KOPT-K1 (cell line): ENCODE results near the gene ATP2B2.

Experiments used
- H3K27ac ChIP-seq: fragments of 200-600 bp; sonication (generic); 2 replicates; pipeline ENCODE4 v1.5.1; 2016; ENCODE audit warnings: antibody characterized with exemption, mild to moderate bottlenecking, low read depth, low read length; ENCODE audit not compliant: poor library complexity, severe bottlenecking
- H3K36me3 ChIP-seq: fragments of 200-600 bp; sonication (generic); 2 replicates; pipeline ENCODE4 v1.5.1; 2017; ENCODE audit warnings: antibody characterized with exemption, mild to moderate bottlenecking, low read length, moderate library complexity; ENCODE audit not compliant: insufficient read depth
- H3K9me3 ChIP-seq: fragments of 200-600 bp; sonication (generic); 2 replicates; pipeline ENCODE4 v1.5.1; 2017; ENCODE audit warnings: antibody characterized with exemption, low read length, mild to moderate bottlenecking; ENCODE audit not compliant: insufficient read depth, poor library complexity, severe bottlenecking

ATP2B2 gene

DNA sequence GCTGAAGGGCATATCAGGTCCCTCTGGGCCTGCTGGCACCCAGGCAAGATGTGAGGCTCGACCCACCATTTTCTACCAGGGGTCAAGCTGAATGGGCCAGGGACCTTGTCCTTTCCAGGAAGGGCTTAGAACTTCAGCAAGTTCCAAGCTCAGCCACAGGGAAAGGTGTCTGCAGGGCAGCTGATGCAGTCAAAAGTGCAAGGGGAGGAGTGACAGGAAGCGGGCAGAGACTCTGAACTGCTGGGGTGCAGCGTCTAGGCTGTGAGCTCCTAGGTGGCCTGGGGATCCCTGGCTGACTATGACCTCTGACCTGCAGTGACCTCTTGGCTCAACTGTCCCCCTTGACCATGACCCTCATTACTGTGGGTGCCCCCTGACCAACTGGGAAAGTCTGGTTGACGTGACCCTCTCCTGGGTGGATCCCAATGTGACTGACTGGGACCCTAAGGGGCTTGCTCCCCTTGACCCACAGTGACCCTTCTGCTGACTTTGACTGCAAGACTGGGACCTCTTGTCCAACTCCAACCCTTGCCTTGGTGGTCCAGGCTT, 170.1 kb downstream of the ATP2B2 start:
- no peaks in the 10 kb centered on the region for H3K36me3 ChIP-seq
- H3K9me3 ChIP-seq, result no peaks in the 10 kb centered on the region
- no peak overlapping the region for H3K27ac ChIP-seq

DNA sequence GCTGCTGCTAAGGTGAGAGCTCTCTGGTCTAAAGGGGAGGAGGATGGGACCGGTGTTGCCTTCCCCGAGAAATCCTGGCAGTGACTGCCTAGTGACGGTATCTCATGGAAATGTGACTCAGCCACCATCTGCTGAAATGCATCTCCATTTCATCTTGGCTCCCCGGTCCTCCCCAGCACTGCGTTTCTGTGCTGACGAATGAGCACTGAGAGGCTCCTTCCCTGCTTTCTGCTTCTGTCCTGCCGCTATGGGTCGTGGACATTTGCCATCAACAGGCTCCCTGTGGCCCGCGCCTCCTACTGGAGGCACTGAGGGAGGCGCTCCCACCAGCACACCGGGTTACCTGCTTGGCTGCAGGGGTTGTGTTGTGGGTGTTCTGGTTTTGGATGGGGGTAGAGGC, 170.9 kb downstream of the ATP2B2 start:
- no peaks in the 10 kb centered on the region for H3K9me3 ChIP-seq
- H3K27ac ChIP-seq, result no peak overlapping the region
- no peaks in the 10 kb centered on the region for H3K36me3 ChIP-seq

- Histone ChIP-seq H3K36me3 (no peaks in the 10 kb centered on the region), H3K9me3 (no peaks in the 10 kb centered on the region), H3K27ac (no peak overlapping the region)
Measured at GRCh38 chr3:10334042-10334441, 171.3 kb downstream of the ATP2B2 start.

- peak overlapping the region; percentile 4 for H3K27ac ChIP-seq
- H3K9me3 ChIP-seq, result no peaks in the 10 kb centered on the region
- no peaks in the 10 kb centered on the region for H3K36me3 ChIP-seq
Measured at GRCh38 chr3:10333349-10333650, 172.1 kb downstream of the ATP2B2 start.

DNA sequence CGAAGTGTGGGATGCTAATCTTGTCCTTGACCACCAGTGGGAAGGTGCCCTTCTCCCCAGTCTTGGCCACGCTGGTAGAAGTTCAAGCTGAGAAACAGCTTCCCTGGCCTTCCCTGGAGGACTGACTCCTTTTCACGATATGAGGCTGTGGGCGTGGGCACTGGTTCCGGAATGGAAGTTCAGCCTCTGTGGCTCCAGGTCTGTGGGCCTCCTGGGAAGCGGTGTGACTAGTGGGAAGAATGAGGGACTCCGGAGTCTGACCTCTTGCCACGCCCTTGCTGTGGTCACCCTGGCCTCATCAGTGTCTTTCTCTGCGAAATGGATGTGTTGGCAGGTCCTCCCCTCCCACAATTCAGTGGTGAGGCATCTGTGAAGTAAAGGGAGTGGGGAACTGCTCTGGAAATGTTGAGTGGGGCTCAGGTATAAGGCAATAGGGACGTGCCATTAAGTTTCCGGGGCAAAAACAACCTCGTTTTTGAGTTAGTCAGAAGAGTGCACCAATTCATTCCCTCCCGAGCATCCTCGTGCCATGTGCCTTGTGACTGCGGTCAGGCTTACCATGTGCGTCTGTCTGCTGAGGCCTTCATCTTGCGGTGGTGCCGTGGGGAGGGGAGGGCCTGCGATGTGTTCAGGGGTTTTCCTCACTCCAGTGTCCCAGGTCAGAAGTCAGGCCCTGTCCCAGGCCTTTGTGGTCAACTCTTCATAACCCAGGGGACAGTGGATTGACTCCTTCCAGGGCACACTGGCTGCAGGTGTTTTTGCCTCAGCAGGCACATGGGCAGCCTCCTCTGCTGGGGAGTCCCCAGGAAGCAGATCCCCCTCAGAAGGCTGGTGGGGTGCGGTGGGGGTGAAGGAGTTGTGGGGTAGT, 172.7 kb downstream of the ATP2B2 start:
- H3K36me3 ChIP-seq, result no peaks in the 10 kb centered on the region
- peak overlapping the region; percentile 4 for H3K27ac ChIP-seq

GRCh38 chr3:10331320-10331719, 174.1 kb downstream of the ATP2B2 start:
- H3K27ac ChIP-seq, result no peak overlapping the region
- no peaks in the 10 kb centered on the region for H3K36me3 ChIP-seq
- H3K9me3 ChIP-seq, result no peaks in the 10 kb centered on the region

More for the DNA sequence above, 172.7 kb downstream of the ATP2B2 start:
- no peaks in the 10 kb centered on the region for H3K9me3 ChIP-seq

DNA sequence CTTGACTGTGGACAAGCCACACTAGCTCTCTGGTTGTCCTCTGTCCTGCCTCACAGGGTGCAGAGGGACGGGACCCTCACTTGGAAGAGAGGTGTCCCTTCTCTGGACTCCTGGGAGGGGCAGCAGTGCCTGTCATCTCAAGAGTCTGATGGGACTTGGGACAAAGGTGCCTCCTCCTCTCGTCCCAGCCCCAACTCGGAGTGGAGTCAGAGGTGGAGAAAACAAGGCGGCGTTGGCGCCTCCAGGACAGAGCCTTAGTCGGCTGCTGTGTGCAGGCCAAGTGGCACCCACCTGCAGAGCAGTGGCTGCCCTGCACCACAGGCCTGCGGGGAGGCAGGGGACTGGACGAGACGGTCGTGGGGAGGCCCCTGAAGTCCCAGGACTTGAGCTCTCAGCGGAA, 175.1 kb downstream of the ATP2B2 start:
- no peaks in the 10 kb centered on the region for H3K9me3 ChIP-seq
- H3K27ac ChIP-seq, result no peak overlapping the region
- no peaks in the 10 kb centered on the region for H3K36me3 ChIP-seq

GRCh38 chr3:10329495-10330015, 175.8 kb downstream of the ATP2B2 start:
- Histone ChIP-seq H3K9me3 (no peaks in the 10 kb centered on the region), H3K27ac (no peak overlapping the region), H3K36me3 (no peaks in the 10 kb centered on the region)

DNA sequence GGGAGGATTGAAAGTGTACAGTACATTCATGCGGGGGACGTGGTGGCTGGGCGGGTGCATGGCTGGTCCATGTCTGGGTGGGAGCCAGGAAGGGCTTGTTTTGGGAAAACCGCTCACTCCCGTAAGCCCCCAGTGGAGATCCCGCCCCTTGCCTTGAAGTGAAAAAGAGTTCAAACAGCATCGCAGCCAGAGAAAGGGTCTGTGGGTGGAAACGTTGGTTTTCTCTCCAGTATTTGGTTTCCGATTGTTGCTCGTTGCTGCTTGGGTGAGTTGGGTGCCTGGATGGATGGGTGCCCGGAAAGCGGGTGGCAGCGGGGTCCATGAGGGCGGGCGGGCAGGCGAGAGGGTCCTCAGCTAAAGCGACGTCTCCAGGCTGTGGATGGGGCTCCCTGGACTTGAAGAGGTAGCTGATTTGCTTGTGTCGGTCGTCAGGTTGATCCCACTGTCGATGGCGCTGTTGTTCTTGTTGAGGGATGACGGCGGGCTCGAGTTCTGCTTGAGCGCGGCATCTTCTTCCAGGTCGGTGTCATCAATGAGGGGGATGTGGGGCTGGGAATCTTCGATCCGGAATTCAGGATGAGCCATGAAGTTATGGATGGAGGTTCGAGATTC, 176.8 kb downstream of the ATP2B2 start:
- no peaks in the 10 kb centered on the region for H3K36me3 ChIP-seq
- no peaks in the 10 kb centered on the region for H3K9me3 ChIP-seq
- no peak overlapping the region for H3K27ac ChIP-seq

DNA sequence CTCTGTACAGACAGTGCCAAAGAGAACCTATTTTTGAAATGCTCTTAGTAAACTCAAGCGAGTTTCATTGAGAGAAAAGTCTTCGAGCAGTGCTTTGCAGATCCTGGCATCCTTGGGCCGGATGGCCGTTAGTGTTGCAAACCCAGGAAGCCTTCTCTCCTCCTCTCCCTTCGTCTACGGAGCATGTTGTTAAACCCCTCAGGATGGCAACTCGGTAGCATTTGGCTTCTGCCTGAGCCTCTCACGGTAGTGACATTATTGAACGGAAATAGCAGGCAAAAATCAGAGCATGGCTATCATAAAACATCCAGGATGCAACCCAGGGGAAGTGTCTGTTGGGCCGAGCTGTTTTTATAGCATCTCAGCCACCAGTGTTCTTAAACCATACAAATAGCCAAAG, 177.8 kb downstream of the ATP2B2 start:
- Histone ChIP-seq H3K9me3 (no peaks in the 10 kb centered on the region), H3K36me3 (no peaks in the 10 kb centered on the region), H3K27ac (no peak overlapping the region)

DNA sequence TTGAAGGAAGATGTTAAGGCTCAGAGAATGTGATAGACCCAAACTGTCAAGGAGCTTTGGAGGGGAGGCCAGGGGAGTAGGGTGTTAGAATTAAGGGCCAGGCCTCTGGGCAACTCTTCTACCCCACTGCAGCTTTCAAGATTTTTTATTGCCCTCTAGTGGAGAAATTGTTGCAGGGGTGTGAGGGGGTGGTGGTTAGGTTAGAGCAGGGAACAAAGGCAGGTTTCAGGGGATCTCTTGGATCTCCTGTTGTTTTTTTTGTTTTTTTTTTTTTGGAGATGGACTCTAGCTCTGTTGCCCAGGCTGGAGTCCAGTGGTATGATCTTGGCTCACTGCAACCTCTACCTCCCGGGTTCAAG, 183.1 kb downstream of the ATP2B2 start:
- no peak overlapping the region for H3K27ac ChIP-seq
- H3K36me3 ChIP-seq, result peaks cover 20% of the 10 kb centered on the region
- H3K9me3 ChIP-seq, result no peaks in the 10 kb centered on the region

DNA sequence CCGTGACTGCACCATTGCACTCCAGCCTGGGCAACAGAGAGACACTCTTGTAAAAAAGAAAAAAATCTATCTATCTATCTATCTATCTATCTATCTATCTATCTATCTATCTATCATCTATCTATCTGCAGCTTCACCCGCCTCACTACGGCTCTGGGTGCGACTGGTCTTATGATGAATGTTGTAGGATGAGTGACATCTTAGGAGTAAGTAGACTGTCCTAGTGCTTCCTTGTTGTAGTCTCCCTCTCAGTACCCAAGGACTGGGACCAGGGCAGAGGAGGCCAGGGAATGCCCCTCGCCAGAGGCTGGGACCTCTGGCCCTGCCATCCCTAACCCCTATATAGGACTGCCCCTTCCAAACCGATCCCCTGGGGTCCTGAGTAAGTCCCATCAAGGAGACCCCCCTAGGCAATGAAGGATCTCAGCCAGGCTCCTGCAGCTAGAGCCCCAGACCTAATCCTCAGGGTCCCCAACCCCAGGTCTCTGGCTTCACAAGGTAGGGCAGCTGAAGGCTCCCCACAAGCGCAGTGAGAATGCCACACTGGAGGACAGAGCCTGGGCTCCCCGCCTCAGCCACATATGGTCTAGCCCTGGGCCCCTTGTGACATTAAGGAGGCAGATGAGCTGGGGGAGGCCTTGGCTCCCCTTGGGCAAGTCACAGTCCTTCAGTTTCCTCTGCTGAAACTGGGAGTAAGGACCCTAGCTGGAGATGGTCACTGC, 183.6 kb downstream of the ATP2B2 start:
- Histone ChIP-seq H3K27ac (no peak overlapping the region), H3K9me3 (no peaks in the 10 kb centered on the region), H3K36me3 (peaks cover 26% of the 10 kb centered on the region)

- Histone ChIP-seq H3K36me3 (peaks cover 41% of the 10 kb centered on the region), H3K27ac (peak overlapping the region; percentile 68), H3K9me3 (no peaks in the 10 kb centered on the region)
Measured at GRCh38 chr3:10320320-10320677, 185.1 kb downstream of the ATP2B2 start.

GRCh38 chr3:10319804-10320203, 185.6 kb downstream of the ATP2B2 start:
- Histone ChIP-seq H3K36me3 (peaks cover 46% of the 10 kb centered on the region), H3K27ac (peak overlapping the region; percentile 68), H3K9me3 (no peaks in the 10 kb centered on the region)

- H3K9me3 ChIP-seq, result no peaks in the 10 kb centered on the region
- H3K36me3 ChIP-seq, result peaks cover 51% of the 10 kb centered on the region
- no peak overlapping the region for H3K27ac ChIP-seq
Measured at GRCh38 chr3:10319251-10319650, 186.1 kb downstream of the ATP2B2 start.
